GDM1 (cell line): Measurements from ENCODE around the gene CRIM1.
"Not testable (repeated sequence)": the region's sequence is repeated elsewhere in the genome, so short reads cannot be mapped to it uniquely, and the experiment has no call there.

Experiments
- DNase-seq: peaks from one replicate; lab custom pipeline; 2025; lab: John Stamatoyannopoulos, UW

The CRIM1 gene

DNA sequence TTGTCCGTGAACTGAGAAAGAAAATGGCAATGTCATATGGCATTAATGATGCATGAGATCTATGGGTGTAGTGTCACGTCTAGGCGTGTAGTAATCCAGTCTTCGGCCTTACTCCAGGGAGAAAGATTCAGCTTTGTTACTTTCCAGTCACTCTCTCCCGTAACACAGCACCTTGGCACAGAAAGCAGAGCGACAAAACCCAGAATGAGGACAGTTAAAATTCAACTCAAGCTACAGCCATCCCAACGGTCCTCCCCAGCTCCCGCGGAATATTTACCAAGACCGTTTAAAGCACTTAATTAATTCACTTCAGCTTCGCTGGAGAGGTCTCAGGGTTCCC is 797 bp upstream of the CRIM1 start:
- DNase-seq, result no peak

DNA sequence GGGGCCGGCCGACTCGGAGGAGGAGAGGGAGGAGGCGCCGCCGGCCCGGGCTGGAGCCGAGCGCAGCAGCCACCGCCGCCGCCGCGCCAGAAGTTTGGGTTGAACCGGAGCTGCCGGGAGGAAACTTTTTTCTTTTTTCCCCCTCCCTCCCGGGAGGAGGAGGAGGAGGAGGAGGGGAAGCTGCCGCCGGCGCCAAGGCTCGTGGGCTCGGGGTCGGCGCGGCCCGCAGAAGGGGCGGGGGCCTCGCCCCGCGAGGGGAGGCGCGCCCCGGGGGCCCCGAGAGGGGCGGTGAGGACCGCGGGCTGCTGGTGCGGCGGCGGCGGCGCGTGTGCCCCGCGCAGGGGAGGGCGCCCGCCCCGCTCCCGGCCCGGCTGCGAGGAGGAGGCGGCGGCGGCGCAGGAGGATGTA is 316 bp downstream of the CRIM1 start:
- no peak for DNase-seq

DNA sequence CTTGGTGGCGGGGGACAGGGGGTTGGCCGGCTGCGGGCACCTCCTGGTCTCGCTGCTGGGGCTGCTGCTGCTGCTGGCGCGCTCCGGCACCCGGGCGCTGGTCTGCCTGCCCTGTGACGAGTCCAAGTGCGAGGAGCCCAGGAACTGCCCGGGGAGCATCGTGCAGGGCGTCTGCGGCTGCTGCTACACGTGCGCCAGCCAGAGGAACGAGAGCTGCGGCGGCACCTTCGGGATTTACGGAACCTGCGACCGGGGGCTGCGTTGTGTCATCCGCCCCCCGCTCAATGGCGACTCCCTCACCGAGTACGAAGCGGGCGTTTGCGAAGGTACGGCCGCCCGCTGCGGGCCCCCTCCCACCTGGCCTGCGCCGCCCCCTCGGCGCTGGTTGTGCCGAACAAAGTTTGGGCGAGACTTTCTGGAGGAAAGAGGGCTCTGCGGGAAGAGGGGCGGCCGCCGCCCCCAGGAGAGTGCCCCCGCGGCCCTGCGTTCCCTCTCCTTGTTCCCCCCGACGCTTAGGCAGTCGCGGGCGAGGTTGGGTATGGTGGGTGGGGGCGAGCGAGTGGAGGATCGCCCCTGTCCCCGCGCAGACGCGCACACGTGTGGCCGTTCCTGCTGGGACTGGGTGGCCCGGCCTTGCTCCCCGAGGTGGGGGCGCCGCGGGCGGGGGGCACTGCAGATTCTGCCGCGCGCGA is 866 bp downstream of the CRIM1 start:
- no peak for DNase-seq

DNA sequence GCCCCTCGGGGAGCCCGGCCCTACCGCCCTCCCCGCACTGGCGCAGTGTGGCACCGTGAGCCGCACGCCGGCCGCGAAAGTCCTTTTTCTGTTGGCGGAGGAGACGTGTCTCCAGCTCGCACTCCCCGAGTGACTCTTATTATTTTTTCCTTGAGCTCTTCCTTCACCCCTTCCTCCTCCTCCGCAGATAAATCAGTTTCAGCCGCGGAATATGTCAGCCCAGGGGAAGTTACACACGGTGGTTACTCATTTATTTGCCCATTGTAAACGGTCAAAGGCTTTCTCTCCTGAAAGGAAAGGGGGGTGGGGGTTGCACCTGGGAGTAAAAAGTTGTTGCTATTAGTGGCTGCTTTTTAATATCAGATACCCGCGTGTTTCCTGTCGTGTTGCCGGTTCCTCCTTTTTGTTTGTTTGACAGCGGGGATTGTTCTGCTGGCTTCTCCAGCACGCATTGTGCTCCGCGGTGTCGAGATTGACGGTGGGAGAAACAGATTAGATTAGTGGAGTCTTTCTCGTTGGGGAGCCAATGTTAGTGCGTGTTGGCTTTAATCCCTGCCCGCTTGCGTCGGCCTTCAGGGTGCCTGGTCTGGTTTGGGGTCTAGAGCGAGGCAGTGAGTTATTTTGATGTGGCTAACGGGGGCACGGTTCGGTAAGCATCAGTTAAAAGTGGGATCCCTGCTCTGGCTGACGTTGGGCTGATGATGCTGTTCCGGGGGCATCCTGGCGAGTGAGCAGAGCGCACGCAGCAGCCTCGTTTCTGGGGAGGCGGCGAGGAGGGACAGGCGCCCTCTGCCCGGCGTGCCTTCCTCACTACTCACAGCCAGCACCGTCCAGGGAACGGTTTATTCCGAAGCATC is 1.6 kb downstream of the CRIM1 start:
- no peak for DNase-seq

DNA sequence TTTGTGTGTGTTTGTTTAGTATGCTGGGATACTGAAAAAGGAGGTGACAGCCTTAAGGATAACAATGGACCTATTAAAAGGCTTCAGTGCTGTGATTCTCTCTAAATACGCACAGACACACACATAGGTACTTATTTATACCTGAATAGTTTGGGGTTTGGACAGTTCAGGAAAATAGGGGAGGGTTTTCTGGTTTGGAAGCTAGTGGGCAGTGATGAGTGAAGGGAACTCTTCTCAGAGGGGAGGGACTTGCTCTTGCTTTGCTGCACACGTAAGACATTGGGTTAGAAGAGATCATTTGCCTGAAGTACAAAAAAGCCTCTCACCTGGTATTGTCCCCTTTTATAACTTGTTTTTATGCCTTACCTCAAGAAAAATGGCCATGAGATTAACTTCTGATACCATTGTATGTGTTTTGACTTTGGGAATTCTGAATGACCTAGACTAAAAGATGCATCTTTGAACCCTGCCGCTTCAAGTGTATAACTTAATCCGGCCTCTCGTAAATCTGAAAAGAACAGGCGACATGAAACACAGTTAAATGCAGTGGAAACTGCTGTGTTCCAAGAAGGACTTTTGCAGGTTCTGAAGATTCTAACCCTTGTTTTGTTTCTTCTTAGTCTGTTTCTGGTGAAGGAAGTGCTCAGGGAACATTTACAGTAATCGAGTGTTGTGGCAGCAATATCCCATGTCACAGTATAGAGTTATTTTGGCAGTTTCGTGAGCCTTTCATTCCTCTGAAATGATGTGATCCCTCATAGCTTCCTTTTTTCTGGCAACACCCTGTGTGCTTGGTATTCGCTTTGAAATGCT is 2.5 kb downstream of the CRIM1 start:
- no peak for DNase-seq

DNA sequence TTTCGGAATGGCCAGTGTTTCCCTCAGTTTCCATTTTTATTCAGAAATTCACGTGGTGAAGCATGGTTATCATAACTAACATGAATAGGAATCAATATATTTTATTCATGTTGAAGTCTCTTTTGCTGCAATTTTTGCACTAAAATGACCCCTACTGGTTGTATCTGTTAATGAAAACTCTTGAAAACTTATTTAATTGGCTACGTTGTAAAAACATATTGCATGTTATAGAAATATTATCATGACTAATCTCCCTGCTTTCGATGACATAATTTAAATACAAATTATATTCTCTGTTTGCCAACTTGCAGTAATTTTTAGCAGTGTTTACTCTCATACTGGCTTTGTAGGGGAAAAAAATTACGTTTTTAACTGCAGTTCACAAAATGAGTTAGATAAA is 3.5 kb downstream of the CRIM1 start:
- no peak for DNase-seq

DNA sequence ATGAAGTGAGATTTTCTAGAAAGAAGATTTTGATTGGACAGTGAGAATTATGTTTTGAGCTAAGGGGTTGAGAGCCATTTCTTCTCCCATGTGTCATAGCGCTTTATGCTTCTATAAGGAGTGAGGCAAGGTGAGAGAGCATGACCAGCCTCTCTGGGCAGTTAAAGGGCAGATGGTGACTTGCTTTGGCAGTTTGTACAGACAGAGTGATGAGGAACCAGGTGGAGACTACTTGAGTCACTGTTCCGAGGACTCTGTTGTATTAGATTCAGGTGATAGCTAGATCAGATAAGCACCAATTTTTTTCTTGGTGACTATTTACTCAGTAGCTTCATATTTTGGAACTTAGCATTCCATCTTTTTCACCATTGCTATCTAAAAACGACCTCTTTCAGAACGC is 4.5 kb downstream of the CRIM1 start:
- DNase-seq, result no peak

DNA sequence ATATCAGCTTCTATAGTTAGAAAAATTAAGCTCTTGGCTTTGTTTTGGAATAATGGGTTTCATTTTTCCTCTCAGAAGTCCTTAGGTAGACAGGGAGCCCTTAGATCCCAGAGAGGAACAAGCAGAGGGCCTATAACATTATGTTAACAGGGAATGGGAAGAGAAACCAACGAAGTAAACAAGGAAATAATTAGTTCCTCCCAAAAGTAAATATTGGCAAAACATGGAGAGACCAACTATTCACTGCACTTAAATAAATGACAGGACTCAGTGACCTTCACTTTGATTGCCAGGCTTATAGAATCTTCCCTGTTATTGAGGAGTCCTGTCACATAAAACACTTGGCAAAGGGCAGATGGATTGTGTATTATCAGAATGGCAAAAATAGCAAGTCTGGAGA is 5.3 kb downstream of the CRIM1 start:
- no peak for DNase-seq

DNA sequence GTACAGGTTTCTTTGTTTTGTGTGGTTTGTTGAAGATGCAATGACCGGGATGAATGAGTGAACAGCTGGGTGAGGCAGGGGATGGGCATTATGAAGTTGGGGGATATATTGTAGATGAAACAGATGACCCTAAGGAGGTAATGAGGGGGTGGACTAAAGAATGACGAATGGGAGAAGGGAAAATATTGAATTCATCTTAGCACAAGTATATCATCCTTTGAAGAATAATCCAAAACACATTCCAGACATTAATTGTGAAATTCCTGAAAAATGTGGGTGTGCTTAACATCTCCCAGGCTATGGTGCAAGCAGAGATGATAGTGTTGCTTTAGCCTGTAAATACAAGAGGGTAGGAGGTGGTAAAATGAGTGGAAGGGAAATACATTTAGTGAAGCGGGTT is 5.8 kb downstream of the CRIM1 start:
- no peak for DNase-seq

DNA sequence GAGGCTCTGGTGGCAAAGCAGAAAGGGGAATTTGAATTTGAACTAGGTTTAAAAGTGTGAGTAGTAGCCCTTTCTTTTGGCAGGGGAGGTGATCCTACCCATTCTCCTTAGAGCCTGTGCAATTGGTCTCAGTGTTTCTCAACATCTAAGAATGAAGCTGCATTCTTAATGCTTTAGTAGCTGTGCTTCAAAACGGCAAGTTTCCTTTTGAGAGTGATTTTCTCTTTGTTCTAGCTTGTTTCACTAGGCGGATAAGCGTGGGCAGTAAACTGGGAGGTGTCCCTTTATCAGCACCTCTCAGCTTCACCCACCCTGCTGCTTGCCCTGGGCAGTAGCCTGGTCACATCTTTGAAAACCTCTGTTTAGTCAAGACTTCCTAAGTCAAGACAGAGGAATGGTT is 6.7 kb downstream of the CRIM1 start:
- DNase-seq, result no peak

DNA sequence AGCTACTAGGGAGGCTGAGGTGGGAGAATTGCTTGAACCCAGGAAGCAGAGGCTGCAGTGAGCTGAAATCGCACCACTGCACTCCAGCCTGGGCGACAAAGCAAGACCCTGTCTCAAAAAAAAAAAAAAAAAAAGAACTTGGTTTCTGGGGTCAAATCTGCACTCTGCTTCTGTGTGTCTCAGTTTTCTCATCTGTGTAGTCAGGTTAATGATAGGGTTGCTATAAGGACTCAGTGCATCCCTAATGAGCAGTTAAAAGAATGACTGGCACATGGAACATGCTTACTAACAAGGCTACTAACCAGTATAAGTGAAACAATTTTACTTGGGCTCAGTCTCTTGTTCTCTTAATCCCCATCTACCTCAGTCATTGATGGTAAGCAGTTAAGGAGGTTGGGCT is 7.5 kb downstream of the CRIM1 start:
- DNase-seq, result not testable (repeated sequence)

DNA sequence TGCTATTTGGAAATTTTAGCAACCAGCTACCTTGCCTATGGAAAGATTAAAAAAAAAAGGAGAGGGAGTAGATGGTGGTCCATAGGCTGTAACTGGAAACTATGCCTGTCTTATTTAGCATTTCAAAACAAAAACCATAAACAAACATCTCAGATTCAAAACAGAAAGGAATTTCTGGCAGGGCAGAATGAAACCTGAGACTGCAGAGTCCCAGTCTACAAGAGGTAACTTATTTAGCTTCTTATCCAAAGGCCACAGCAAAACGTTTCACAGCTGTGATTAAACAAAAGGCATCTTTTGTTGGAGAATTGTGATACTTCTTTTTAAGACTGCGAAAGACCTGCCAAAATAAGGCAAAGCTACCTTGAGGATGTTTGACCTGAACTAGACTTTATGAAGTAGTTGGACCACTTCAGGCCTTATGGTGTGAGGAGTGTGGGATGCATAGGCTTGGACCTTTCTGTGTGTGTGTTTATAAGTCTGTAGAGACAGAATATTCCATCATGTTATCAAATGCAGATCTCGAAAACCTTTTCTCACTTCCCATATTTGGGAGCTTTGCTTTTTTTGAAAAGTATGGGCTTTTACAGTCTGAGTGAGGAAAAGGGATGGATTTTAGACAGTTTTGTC is 11.0 kb downstream of the CRIM1 start:
- DNase-seq, result no peak

DNA sequence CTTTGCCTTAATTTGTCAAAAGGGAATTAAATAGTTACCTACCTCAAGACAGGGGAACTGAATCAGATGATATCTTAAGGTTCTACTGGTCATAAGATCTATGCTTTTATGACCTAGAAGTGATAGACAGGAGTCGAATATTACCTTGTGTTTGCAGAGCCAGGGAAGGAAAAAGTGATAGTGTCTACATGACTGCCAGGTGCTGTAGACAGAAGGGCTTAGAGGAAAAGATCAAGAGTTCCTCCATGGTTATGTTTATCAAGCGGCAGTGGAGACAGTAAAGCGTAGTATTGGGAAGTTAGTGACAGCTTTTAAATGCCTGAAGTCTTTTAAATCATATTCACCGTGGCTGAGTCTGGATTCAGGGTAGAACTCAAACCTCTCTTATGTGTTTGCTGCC is 11.9 kb downstream of the CRIM1 start:
- DNase-seq, result no peak

DNA sequence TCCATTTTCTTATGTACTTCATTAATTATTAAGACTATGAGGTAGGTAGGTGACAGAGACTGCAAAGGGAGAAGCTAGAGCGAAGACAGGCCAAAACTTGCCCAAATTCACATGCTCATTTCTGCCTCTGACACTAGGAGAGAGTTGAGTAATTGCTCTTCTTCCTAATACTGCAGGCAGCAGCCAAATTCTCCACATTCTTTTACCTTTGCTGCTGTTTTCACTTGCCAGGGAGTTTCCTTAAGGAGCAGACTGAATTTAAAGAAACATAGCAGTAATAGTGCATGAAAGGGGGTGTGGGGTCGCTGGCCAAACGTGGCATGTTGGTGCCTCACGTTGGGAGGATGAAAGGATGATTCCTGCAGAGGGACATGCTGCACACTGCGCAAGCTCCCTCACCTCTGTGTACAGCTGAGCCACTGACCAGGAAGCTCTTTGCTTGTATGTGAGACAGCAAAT is 12.3 kb downstream of the CRIM1 start:
- DNase-seq, result no peak

DNA sequence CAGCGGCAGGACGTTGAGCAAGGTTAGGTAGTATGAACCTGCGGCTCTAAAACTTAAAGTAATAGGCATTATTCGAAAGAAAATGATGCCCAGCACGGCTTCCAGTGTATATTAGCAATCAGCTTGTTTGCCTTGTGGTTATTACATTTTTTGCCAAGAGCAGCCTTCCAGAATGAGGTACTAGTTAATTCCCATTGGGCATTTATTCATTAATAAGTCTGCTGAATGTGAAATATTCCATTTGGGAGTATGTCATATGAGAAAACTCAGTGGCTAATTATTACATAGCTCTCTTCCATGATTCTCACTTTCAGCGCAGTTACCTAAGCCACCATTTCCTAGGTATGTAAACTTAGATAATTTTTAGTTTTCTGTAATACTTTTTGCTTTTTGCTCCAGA is 12.9 kb downstream of the CRIM1 start:
- DNase-seq, result no peak

DNA sequence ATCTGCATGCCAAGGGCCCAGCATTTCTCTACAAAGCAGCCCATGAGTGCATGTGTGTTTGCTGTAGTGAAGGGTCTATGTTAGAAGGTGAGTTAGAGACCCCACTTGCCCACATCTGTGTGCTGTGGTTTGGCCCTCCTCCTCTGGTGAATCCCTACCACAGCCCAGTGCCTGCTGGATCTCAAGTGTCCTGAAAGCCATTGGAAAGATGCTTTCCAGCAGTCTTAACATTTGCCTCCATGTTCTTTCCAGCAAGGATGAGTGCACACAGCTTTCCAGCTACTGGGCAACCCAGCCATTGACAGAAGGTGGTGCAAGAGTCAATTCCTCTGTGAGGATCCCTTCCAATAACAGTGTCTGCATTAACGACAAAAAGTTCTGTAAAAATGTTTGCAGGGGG is 13.6 kb downstream of the CRIM1 start:
- no peak for DNase-seq

DNA sequence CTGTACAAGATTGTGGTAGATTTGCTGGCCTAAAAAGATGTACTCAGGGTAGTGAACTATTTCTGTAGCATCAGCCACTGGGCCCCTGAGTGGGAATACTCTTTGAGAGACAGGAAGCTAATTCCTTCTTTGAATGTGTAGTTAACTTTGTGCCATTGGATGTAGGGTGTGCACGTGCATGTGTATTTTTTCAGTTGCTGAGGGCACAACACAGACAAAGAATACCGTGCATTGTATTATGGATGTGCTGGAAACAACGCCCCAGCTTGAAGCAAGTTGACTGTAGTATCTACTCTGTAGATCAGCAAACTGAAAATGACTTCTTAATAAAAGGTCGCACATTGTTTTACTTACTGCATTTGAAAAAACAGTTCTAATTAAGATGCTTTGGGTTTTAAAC is 14.1 kb downstream of the CRIM1 start:
- no peak for DNase-seq

DNA sequence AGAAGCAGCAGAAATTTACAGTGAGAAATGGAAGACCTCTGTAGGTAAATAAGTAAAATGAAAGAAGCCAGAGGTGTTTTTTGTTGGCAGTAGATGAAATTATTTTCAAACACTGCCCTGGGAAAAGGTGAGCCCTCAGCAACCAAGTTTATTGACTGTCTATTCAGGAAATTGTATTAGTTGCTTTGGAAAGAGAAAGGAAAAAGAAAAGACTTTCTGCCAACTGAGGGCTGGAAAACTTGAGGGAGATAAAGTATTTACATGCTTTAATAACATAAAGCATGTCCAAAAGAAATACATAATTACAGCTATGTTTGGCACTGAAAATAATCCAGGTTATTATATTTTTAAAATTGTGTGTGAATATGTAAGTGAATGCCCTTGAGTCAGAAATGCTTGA is 14.7 kb downstream of the CRIM1 start:
- DNase-seq, result no peak

DNA sequence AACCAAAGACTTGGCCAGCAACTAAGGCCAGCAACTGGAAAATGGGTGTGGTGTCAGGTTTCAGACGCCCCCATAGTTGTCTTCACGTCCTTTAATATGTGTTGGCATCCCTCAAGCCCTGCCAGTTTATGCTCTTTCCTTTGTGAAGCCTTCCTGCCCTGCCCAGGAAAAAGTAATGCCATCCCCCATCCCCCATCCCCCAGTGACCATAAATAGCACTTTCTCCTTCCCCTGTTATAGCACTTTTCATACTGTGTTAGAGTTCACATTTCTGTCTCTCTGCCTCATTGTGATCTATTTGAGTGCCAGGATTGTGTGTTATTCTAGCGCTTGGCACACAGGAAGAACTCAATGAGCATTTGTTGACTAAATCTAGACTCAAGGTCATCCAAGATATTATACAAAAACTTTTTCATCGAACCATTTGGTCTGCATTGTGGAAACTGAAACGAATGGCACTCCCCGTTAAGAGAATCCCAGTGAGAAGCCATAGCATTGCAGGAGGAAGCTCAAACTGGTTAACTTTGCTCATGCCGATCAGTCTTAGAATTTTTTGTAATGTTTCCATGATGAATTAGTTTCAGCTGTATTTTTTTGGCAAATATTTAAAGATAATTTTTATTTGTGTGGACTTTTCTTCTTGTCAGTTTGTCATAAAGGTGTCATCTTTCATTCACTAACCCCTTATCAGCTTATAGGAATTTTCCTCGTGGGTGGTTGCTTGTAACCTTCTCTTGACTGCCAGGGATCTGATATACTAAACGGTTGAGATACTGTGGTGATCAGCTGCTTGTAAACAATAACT is 15.7 kb downstream of the CRIM1 start:
- no peak for DNase-seq

DNA sequence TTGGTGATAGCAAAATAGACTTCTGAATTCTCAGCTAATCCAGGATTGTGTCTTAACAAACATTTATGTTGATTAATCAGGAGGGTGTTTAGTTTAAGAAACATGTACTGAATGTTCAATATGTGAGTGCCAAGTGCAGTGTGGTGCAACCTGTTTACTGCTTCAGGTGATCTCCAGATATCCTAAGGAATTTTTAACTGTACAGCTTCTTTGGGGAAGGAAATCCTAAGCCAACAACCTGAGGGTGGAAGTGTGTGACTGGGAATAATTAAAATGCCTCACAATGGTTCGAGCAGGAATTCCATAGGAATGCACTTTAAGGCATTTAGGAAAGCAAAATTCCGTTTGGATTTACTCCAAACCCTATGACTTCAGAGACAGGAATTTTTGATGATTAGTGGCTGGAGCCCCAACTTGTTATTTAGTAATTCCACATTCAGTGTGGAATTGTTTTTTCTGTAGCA is 16.4 kb downstream of the CRIM1 start:
- DNase-seq, result no peak

DNA sequence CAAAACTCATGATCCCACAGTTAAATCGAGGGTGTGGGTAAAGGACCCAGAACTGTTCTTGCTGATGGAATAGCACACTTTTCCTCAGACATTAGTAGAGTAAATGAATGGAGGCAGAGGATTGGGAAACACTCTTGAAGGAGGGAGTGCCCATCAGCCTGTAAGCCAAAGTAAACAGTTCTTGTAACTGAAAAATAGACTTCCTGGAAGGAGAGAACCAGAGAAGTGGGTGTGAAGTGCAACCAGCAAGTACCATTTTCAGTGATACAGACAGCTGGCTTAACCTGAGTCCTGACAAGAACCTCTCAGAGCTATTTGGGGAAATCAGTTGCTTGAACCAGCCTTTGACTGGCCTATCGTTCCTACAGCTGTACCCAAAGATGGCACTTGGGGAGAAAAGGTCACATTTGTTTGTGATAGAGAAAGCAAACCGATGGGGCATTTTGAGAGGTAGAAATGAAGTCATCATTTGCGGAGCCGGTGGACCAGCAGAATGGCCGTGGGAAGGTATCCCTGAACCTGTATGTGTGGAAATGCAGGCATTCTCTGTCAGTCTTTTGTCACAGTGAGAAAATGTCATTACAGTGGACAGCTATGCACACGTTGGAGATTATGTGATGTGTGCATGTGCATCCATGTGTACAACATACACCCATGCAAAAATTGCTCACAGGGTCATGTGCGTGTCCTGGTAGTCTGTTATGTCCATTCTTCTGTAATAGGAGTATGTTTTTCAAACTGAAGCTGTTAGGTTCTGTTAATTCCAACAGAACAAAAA is 17.8 kb downstream of the CRIM1 start:
- no peak for DNase-seq
